Adrenal gland (tissue), 12 donors: ENCODE measurements around the gene DBR1. TPM values are rescaled to one million over a fixed set of nuclear protein-coding genes. Genes with fewer than 3 reads are reported as not detected.
A peak's percentile ranks its signal among the peaks of the same experiment; 100 is the strongest.

Experiments
- DNase-seq, 7 donors: peaks; one replicate each; pipeline ENCODE4 v3.0.0-alpha.2; 2019 to 2020
- H3K27ac ChIP-seq, 5 donors: fragments of 200-600 bp; sonication (generic) in 4 of 5; 1 replicate in 3 of 5; 2 replicates in 2 of 5; pipeline versions ENCODE4 v1.5.1 to v1.8.0; 2016 to 2020; ENCODE audit warnings: mild to moderate bottlenecking in 1 of 5
- H3K27me3 ChIP-seq: fragments of 200-600 bp; 2 replicates; pipeline ENCODE4 v1.8.0; 2021
- H3K36me3 ChIP-seq, 2 donors: fragments of 200-600 bp; replicated peaks in 1 of 2; 1 replicate in 1 of 2; 2 replicates in 1 of 2; pipeline versions ENCODE4 v1.5.1 to v1.8.0; 2018 to 2022
- H3K4me1 ChIP-seq, 2 donors: fragments of 200-600 bp; replicated peaks in 1 of 2; 1 replicate in 1 of 2; 2 replicates in 1 of 2; pipeline versions ENCODE4 v1.5.1 to v1.8.0; 2018 to 2021
- H3K4me3 ChIP-seq, 4 donors: fragments of 200-600 bp; sonication (generic) in 3 of 4; one replicate each; pipeline ENCODE4 v1.5.1; 2016 to 2018
- H3K9me3 ChIP-seq, 3 donors: fragments of 200-600 bp; sonication (generic) in 1 of 3; replicated peaks in 1 of 3; 1 replicate in 2 of 3; 2 replicates in 1 of 3; pipeline versions ENCODE4 v1.5.1 to v1.8.0; 2016 to 2021
- POLR2A ChIP-seq, 2 donors: fragments of 450-650 bp; IDR thresholded peaks; one replicate each; pipeline ENCODE4 v1.6.1; 2017; ENCODE audit warnings: antibody characterized with exemption in 2 of 2, mild to moderate bottlenecking in 2 of 2, moderate library complexity in 1 of 2
- WGBS, 4 donors: extraction: QIAGEN DNeasy Blood & Tissue Kit in 2 of 4; methylation state at CpG; one replicate each; pipeline versions ENCODE4 v1.1.5 to v1.1.7; 2013 to 2017; 5-methylcytosine and 5-hydroxymethylcytosine counted together
- intact Hi-C, 2 donors: fragments of 100-400 bp; cut with DNase I; formaldehyde crosslinking; loops; one replicate each; pipeline versions ENCODE4 v1.14.1 to v1.15.0; 2022 to 2023
- polyA plus RNA-seq, 3 donors: library from polyadenylated mRNA; stranded (reverse); fragments of 200-250 nt in 2 of 3; fragments of 350-450 nt in 1 of 3; fragmentation: Illumina TruSeq in 1 of 3; extraction: RNeasy Lipid Tissue Mini Kit (QIAGEN cat#74804) in 1 of 3; gene quantifications; one replicate each; pipeline ENCODE4 v1.2.3, GENCODE V29; 2013 to 2014
- total RNA-seq, 9 donors: library from RNA; depleted of rRNA in 4 of 9; stranded (reverse); fragments of >200 nt in 4 of 9; fragments of 120-200 nt in 1 of 9; fragmentation: NEBNext Ultra II Directional in 1 of 9; extraction: Animal tissue kit (Norgen Biotek cat#: 25700) in 1 of 9; gene quantifications; one replicate each; pipeline versions ENCODE4 v1.1.0 to v1.2.4, GENCODE V29; 2013 to 2023
- TF ChIP-seq, protein P1 (sequence below), 6 experiments: fragments of 450-650 bp in 4 of 6; fragments of 200-600 bp in 2 of 6; sonication (generic) in 1 of 6; IDR thresholded peaks; 1 replicate in 5 of 6; 2 replicates in 1 of 6; pipeline versions ENCODE4 v1.5.1 to v1.8.0; 2016 to 2021; ENCODE audit warnings: antibody characterized with exemption in 6 of 6, mild to moderate bottlenecking in 2 of 6, moderate library complexity in 1 of 6
- donor health status: healthy with polysubstance abuse.
- donor health status: Bipolar disorder and iron deficiency.
- donor health status: DM: yes; HTN: yes; CAD: no.
- donor health status: DM: no; HTN: no; CAD: no.
- donor health status: DM: no; HTN: no; CAD: no.
- donor health status: DM: yes; HTN: yes; CAD: no.

Gene DBR1
- total and polyA plus RNA-seq, 12 donors: 5.6 to 18.8 (median 12.0) TPM

DNA sequence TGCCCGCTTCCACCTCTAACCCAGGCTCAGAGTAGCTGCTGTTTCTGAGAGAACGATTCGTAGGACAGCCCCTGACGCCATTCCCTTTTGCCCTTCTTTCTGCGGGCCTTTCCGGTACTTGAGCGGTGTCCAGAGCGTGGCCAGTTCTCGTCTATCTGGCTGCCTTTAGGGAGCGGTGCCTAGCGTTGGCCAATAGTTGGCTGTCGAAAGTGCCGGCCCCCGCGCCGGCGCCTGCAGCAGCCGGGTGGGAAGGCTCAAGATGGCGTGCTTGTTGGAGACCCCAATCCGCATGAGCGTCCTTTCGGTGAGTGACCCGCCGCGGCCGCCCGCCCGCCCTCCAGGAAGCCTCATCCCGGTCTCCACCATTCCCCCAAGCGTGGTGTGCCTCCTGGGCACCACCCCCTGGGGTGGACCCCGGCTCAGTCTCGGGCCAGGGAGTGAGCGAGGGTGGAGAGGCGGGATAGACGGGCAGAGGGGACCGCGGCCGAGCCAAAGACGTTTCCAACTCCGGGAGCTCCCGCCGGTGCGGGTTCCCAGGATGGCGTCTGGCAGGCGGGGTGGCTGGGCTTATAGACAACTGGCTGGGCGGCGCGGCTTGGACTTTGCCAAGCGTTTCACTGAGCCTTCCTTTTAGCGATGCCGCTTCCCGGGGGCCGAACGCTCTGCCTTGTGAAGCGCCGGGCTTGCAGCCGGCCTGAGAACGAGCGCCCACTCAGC is 12.7 kb upstream of the DBR1 start, which contains the start of gene ARMC8:
TSS of gene ARMC8 (plus strand) at position 6 of the 717 bp plus-strand sequence. CDS start at position 260, 254 bp downstream.
- intact Hi-C loops: loop anchor here in 1 of 2 donors (10.0 kb wide), 1 partner anchor 137 kb away; the partner anchor contains the start of gene NME9
- DNase-seq: peak in 6 of 7 donors; percentile 56 to 77 (median 66)

DNA sequence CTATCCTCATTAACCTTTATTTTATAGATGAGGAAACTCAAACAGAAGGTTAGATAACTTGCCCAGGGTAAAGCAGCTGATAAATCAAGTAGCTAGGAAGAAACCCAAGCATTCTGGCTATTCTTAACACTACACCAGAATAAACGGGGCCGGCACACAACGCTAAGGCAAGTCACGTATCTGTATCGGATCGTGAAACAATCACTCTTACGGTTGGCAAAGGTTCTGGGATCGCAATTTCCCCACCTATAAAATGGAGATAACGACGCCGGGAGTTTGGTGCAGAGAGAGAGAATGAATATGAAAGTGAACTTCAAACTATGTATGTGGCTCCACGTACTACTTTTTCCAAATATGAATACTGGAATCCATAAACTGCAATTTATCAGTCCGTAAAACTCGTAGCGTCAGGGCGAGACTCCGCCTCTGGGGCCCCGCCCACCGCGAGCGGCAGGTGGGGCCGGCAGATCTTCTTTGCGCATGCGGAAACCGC is 12.1 kb upstream of the DBR1 start:
- TF ChIP-seq, protein P1, sequence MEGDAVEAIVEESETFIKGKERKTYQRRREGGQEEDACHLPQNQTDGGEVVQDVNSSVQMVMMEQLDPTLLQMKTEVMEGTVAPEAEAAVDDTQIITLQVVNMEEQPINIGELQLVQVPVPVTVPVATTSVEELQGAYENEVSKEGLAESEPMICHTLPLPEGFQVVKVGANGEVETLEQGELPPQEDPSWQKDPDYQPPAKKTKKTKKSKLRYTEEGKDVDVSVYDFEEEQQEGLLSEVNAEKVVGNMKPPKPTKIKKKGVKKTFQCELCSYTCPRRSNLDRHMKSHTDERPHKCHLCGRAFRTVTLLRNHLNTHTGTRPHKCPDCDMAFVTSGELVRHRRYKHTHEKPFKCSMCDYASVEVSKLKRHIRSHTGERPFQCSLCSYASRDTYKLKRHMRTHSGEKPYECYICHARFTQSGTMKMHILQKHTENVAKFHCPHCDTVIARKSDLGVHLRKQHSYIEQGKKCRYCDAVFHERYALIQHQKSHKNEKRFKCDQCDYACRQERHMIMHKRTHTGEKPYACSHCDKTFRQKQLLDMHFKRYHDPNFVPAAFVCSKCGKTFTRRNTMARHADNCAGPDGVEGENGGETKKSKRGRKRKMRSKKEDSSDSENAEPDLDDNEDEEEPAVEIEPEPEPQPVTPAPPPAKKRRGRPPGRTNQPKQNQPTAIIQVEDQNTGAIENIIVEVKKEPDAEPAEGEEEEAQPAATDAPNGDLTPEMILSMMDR (IDR thresholded peaks at IDR 0.05): no peak
- TF ChIP-seq POLR2A (IDR thresholded peaks at IDR 0.05): no peak
- Histone ChIP-seq H3K27ac (peak overlapping the region; percentile 82 to 99 (median 95)), H3K36me3 (no peaks in the 10 kb centered on the region), H3K4me1 (peaks cover 0 to 19% of the 10 kb centered on the region in 2 donors), H3K4me3 (peak overlapping the region in 3 of 4 donors; percentile 92 to 100 (median 93)), H3K9me3 (no peaks in the 10 kb centered on the region), H3K27me3 (peaks cover 10% of the 10 kb centered on the region)
- DNase-seq: peak; percentile 89 to 95 (median 91)
- WGBS, 4 donors: 0% methylated on average over 22 to 25 of the region's 25 CpGs
- intact Hi-C loops: loop anchor here in 1 of 2 donors (10.0 kb wide), 1 partner anchor 138 kb away; the partner anchor contains the start of gene NME9

More for the DNA sequence above, 12.7 kb upstream of the DBR1 start, which contains the start of gene ARMC8:
- Histone ChIP-seq H3K27me3 (peaks cover 10% of the 10 kb centered on the region), H3K36me3 (no peaks in the 10 kb centered on the region), H3K4me1 (peaks cover 0 to 19% of the 10 kb centered on the region in 2 donors), H3K9me3 (no peaks in the 10 kb centered on the region), H3K27ac (peak within 1 kb of the TSS; percentile 82 to 99 (median 95)), H3K4me3 (peak within 1 kb of the TSS; percentile 62 to 100 (median 92))
- 0 to 1% (median 0%) methylated on average over 2 to 59 of the region's 59 CpGs for WGBS, 4 donors
- TF ChIP-seq, protein P1 (IDR thresholded peaks at IDR 0.05): no peak
- TF ChIP-seq POLR2A (IDR thresholded peaks at IDR 0.05): peak; percentile 67 to 96

DNA sequence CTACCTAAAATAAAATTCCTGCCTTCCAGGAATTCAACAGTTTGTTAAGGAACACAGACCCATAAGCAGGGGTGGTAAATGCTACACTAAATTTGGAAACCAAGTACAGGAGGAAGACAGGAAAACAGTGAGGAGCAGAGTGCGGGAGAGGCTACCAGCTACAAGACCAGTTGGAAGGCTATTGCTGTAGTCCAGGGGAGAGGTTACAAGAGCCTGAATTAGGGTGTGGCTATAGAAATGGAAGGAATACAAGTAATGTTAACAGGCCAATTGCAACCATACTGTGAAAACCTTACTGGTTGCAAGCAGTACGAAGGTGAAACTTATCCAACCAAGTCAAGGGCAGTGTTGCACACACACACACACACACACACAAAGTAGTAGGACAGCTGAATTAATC is 11.5 kb upstream of the DBR1 start:
- TF ChIP-seq POLR2A (IDR thresholded peaks at IDR 0.05): no peak
- TF ChIP-seq, protein P1 (IDR thresholded peaks at IDR 0.05): no peak
- intact Hi-C loops: loop anchor here in 1 of 2 donors (10.0 kb wide), 1 partner anchor 139 kb away; the partner anchor contains the start of gene NME9
- H3K27me3 ChIP-seq: peaks cover 10% of the 10 kb centered on the region
- peaks cover 0 to 19% of the 10 kb centered on the region in 2 donors for H3K4me1 ChIP-seq
- H3K27ac ChIP-seq: no peak overlapping the region
- DNase-seq: no peak
- H3K4me3 ChIP-seq: peak overlapping the region in 2 of 4 donors; percentile 92 to 100
- no peaks in the 10 kb centered on the region for H3K36me3 ChIP-seq
- 54 to 65% (median 62%) methylated on average over 2 of the region's 2 CpGs for WGBS, 4 donors
- no peaks in the 10 kb centered on the region for H3K9me3 ChIP-seq

DNA sequence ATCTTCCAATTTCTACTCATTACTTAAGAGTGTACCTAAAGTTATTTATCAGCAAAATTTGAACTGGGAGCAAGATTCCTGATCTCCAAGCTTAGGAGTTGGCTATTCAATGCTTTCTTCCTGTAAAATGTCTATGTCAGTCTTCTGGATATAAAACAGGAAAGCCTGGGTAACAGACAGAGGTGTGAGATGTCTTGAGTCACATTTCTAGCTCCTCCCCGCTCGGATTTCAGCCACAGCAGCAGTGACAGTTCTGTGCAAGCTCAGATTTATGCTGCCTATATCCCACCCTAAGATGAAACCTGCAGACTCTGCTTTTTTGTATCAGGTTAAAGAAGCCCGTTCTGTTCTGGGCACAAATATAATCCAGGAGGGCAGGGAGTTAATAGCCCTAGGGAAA is 10.3 kb upstream of the DBR1 start:
- TF ChIP-seq, protein P1 (IDR thresholded peaks at IDR 0.05): no peak
- TF ChIP-seq POLR2A (IDR thresholded peaks at IDR 0.05): no peak
- no peak overlapping the region for H3K27ac ChIP-seq
- peaks cover 10% of the 10 kb centered on the region for H3K27me3 ChIP-seq
- no peaks in the 10 kb centered on the region for H3K9me3 ChIP-seq
- no peak for DNase-seq
- peaks cover 0 to 19% of the 10 kb centered on the region in 2 donors for H3K4me1 ChIP-seq
- H3K36me3 ChIP-seq: no peaks in the 10 kb centered on the region
- H3K4me3 ChIP-seq: no peak overlapping the region
- intact Hi-C loops: loop anchor here in 1 of 2 donors (10.0 kb wide), 1 partner anchor 140 kb away; the partner anchor contains the start of gene NME9
- WGBS, 4 donors: 29 to 43% (median 31%) methylated on average over 3 of the region's 3 CpGs
